H1 (cell line): Measurements from ENCODE around the gene PLCH2. TPM values are rescaled to one million over a fixed set of nuclear protein-coding genes. Genes with fewer than 3 reads are reported as not detected.

Experiments used
- CREB1 ChIP-seq: IDR thresholded peaks from 2 replicates; pipeline ENCODE4 v1.6.1; 2012; ENCODE audit warnings: inconsistent platforms
- JUN ChIP-seq: IDR thresholded peaks from 2 replicates; pipeline ENCODE4 v1.6.1; 2011; ENCODE audit warnings: low read depth, mild to moderate bottlenecking, improper control_type of control experiment, low read length
- RFX5 ChIP-seq: IDR thresholded peaks from 2 replicates; pipeline ENCODE4 v1.6.1; 2011; ENCODE audit warnings: low read depth, low read length, improper control_type of control experiment, borderline replicate concordance
- TAF1 ChIP-seq: IDR thresholded peaks from 2 replicates; pipeline ENCODE4 v1.6.1; 2011; ENCODE audit warnings: mild to moderate bottlenecking, low read depth, low read length
- TAF7 ChIP-seq: optimal IDR thresholded peaks from 2 replicates; pipeline ENCODE3; 2011; ENCODE audit warnings: low read depth, mild to moderate bottlenecking, inconsistent platforms, low read length, moderate library complexity, borderline replicate concordance
- ZNF274 ChIP-seq: IDR thresholded peaks from 2 replicates; pipeline ENCODE4 v1.7.0; 2012; ENCODE audit warnings: low read length, borderline replicate concordance; ENCODE audit errors: extremely low read depth
- polyA plus RNA-seq, 7 experiments: library from polyadenylated mRNA; depleted of rRNA in 3 of 7; stranded (reverse) in 5 of 7; unstranded in 2 of 7; fragments of >200 nt in 5 of 7; fragments of 200-250 nt in 2 of 7; gene quantifications; 1 replicate in 5 of 7; 2 replicates in 1 of 7; 4 replicates in 1 of 7; pipeline versions ENCODE4 v1.2.1 to v1.2.3, GENCODE V29; 2011 to 2013; ENCODE audit warnings: missing spikeins in 2 of 7, mixed read lengths in 2 of 7
- total RNA-seq: library from RNA; stranded (reverse); fragmentation: NEBNext Ultra II Directional; extraction: Animal tissue kit (Norgen Biotek cat#: 25700); gene quantifications from 2 replicates; pipeline ENCODE4 v1.2.1, GENCODE V29; 2021
- TF ChIP-seq, protein P1 (sequence below): fragments of 300-600 bp; sonication (generic); IDR thresholded peaks from 2 replicates; pipeline ENCODE4 v1.7.1; 2012; ENCODE audit warnings: low read length, moderate library complexity, mild to moderate bottlenecking, inconsistent platforms; ENCODE audit not compliant: insufficient replicate concordance
- TF ChIP-seq, protein P2 (sequence below), 3 experiments: IDR thresholded peaks; 1 replicate in 2 of 3; 2 replicates in 1 of 3; pipeline versions ENCODE4 v1.5.1 to v1.6.1; 2011; ENCODE audit warnings: low read length in 3 of 3, mild to moderate bottlenecking in 3 of 3, inconsistent platforms in 2 of 3, low read depth in 1 of 3, moderate library complexity in 1 of 3; ENCODE audit not compliant: insufficient read depth in 1 of 3; ENCODE audit errors: control extremely low read depth in 1 of 3

Gene PLCH2
- total and polyA plus RNA-seq, 2 of the 8 experiments (the other 6 are each of a cell fraction or from before 2014, with no cell fraction given): 0.14 to 0.19 TPM

DNA sequence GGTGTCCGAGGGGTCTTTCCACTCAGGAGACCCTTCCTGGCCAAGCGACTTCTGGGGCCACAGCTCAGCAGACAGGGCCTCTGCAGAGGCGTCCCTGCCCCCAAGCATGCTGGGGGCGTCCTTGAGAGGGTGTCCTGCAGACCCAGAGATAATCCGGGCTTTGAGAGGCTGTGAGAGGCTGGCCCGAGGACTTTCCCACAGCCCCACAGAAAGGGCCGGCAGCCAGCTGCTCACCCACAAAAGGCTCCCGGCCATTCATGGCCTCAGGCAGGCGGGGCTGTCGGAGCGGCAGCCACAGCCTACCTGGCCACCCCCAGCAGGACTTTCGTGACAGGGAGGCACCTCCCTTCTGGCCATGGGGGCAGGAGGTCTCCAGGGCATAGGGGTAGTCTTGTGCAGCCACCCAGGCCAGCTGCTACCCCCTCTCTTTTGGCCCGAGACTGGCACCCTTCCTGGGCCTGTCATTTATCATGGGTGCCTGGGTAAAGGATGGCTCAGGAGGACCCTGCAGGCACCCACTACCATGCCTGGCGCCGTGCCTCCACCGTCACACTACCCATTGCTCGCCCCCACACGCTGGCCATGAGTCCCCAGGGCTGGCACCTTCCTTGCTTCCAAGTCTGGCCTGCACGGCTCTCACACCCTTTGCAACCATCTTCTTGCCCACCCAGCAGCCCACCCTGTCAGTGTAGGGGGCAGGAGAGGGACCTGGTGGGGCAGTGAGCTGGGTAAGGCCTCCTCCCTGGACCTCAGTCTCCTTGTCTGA is 69.0 kb downstream of the PLCH2 start (continued):
- TF ChIP-seq, protein P1, sequence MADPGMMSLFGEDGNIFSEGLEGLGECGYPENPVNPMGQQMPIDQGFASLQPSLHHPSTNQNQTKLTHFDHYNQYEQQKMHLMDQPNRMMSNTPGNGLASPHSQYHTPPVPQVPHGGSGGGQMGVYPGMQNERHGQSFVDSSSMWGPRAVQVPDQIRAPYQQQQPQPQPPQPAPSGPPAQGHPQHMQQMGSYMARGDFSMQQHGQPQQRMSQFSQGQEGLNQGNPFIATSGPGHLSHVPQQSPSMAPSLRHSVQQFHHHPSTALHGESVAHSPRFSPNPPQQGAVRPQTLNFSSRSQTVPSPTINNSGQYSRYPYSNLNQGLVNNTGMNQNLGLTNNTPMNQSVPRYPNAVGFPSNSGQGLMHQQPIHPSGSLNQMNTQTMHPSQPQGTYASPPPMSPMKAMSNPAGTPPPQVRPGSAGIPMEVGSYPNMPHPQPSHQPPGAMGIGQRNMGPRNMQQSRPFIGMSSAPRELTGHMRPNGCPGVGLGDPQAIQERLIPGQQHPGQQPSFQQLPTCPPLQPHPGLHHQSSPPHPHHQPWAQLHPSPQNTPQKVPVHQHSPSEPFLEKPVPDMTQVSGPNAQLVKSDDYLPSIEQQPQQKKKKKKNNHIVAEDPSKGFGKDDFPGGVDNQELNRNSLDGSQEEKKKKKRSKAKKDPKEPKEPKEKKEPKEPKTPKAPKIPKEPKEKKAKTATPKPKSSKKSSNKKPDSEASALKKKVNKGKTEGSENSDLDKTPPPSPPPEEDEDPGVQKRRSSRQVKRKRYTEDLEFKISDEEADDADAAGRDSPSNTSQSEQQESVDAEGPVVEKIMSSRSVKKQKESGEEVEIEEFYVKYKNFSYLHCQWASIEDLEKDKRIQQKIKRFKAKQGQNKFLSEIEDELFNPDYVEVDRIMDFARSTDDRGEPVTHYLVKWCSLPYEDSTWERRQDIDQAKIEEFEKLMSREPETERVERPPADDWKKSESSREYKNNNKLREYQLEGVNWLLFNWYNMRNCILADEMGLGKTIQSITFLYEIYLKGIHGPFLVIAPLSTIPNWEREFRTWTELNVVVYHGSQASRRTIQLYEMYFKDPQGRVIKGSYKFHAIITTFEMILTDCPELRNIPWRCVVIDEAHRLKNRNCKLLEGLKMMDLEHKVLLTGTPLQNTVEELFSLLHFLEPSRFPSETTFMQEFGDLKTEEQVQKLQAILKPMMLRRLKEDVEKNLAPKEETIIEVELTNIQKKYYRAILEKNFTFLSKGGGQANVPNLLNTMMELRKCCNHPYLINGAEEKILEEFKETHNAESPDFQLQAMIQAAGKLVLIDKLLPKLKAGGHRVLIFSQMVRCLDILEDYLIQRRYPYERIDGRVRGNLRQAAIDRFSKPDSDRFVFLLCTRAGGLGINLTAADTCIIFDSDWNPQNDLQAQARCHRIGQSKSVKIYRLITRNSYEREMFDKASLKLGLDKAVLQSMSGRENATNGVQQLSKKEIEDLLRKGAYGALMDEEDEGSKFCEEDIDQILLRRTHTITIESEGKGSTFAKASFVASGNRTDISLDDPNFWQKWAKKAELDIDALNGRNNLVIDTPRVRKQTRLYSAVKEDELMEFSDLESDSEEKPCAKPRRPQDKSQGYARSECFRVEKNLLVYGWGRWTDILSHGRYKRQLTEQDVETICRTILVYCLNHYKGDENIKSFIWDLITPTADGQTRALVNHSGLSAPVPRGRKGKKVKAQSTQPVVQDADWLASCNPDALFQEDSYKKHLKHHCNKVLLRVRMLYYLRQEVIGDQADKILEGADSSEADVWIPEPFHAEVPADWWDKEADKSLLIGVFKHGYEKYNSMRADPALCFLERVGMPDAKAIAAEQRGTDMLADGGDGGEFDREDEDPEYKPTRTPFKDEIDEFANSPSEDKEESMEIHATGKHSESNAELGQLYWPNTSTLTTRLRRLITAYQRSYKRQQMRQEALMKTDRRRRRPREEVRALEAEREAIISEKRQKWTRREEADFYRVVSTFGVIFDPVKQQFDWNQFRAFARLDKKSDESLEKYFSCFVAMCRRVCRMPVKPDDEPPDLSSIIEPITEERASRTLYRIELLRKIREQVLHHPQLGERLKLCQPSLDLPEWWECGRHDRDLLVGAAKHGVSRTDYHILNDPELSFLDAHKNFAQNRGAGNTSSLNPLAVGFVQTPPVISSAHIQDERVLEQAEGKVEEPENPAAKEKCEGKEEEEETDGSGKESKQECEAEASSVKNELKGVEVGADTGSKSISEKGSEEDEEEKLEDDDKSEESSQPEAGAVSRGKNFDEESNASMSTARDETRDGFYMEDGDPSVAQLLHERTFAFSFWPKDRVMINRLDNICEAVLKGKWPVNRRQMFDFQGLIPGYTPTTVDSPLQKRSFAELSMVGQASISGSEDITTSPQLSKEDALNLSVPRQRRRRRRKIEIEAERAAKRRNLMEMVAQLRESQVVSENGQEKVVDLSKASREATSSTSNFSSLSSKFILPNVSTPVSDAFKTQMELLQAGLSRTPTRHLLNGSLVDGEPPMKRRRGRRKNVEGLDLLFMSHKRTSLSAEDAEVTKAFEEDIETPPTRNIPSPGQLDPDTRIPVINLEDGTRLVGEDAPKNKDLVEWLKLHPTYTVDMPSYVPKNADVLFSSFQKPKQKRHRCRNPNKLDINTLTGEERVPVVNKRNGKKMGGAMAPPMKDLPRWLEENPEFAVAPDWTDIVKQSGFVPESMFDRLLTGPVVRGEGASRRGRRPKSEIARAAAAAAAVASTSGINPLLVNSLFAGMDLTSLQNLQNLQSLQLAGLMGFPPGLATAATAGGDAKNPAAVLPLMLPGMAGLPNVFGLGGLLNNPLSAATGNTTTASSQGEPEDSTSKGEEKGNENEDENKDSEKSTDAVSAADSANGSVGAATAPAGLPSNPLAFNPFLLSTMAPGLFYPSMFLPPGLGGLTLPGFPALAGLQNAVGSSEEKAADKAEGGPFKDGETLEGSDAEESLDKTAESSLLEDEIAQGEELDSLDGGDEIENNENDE: no peak
- no peak for TF ChIP-seq ZNF274
- TF ChIP-seq, protein P2, sequence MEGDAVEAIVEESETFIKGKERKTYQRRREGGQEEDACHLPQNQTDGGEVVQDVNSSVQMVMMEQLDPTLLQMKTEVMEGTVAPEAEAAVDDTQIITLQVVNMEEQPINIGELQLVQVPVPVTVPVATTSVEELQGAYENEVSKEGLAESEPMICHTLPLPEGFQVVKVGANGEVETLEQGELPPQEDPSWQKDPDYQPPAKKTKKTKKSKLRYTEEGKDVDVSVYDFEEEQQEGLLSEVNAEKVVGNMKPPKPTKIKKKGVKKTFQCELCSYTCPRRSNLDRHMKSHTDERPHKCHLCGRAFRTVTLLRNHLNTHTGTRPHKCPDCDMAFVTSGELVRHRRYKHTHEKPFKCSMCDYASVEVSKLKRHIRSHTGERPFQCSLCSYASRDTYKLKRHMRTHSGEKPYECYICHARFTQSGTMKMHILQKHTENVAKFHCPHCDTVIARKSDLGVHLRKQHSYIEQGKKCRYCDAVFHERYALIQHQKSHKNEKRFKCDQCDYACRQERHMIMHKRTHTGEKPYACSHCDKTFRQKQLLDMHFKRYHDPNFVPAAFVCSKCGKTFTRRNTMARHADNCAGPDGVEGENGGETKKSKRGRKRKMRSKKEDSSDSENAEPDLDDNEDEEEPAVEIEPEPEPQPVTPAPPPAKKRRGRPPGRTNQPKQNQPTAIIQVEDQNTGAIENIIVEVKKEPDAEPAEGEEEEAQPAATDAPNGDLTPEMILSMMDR (IDR thresholded peaks at IDR 0.05; ENCODE audit: control extremely low read depth in 1 of 3, insufficient read depth in 1 of 3, low read depth in 1 of 3, low read length in 3 of 3): no peak
- TF ChIP-seq JUN: no peak
- no peak for TF ChIP-seq TAF7
- TF ChIP-seq TAF1: no peak
- TF ChIP-seq RFX5: no peak
- TF ChIP-seq CREB1: no peak
